ENCODE measurements around the gene SH2D3C. TPM values are rescaled to one million over a fixed set of nuclear protein-coding genes. Genes with fewer than 3 reads are reported as not detected.

The SH2D3C gene
- total and polyA plus RNA-seq, 2 of the 4 experiments (the other 2 are of a cell fraction), result under 0.01 to 0.24 TPM

GRCh38 chr9:127779136-127779981, 893 bp upstream of the SH2D3C start:
- Histone ChIP-seq H3K27ac (ENCODE audit: insufficient read depth, low read length) (no peak overlapping the region), H4K8ac (ENCODE audit: low read depth in 2 of 2, low read length in 2 of 2) (no peak overlapping the region), H2AK5ac (ENCODE audit: low read depth, low read length) (no peak overlapping the region), H2BK120ac (ENCODE audit: low read depth, low read length) (no peak overlapping the region), H4K20me1 (ENCODE audit: insufficient read depth, low read length) (no peaks in the 10 kb centered on the region), H3K79me1 (ENCODE audit: low read depth in 1 of 2, low read length in 2 of 2) (no peaks in the 10 kb centered on the region), H3K4me2 (ENCODE audit: low read depth, low read length) (no peak overlapping the region), H2BK20ac (ENCODE audit: low read depth, low read length) (no peak overlapping the region), H3K36me3 (ENCODE audit: control insufficient read depth, insufficient read depth, low read length) (no peaks in the 10 kb centered on the region), H3K14ac (replicated peaks; ENCODE audit: low read depth, low read length) (no peak overlapping the region), H3K4me3 (ENCODE audit: insufficient read depth, low read depth, low read length) (no peak overlapping the region), H3K4ac (ENCODE audit: low read depth, low read length) (no peak overlapping the region), H2AK9ac (replicated peaks; ENCODE audit: low read depth, low read length, poor library complexity) (no peak overlapping the region), H2BK15ac (ENCODE audit: low read depth, low read length) (no peak overlapping the region), H2BK5ac (ENCODE audit: low read depth, low read length, poor library complexity, severe bottlenecking) (no peak overlapping the region), H3K9me3 (ENCODE audit: control insufficient read depth, insufficient read depth, low read length) (no peaks in the 10 kb centered on the region), H2AFZ (replicated peaks; ENCODE audit: low read length, poor library complexity) (no peak overlapping the region), H3K27me3 (ENCODE audit: control insufficient read depth, insufficient read depth, low read length) (peaks cover 11% of the 10 kb centered on the region), H3K23ac (ENCODE audit: low read depth, low read length) (no peak overlapping the region), H3K18ac (ENCODE audit: low read depth, low read length) (no peak overlapping the region), H3K4me1 (ENCODE audit: control insufficient read depth, insufficient read depth, low read length) (no peaks in the 10 kb centered on the region), H3K56ac (ENCODE audit: extremely low read depth, insufficient read depth, low read length) (no peak overlapping the region), H4K5ac (ENCODE audit: low read depth, low read length) (no peak overlapping the region), H3K9ac (ENCODE audit: low read depth, low read length) (no peak overlapping the region), H4K91ac (ENCODE audit: insufficient read depth, low read depth, low read length) (no peak overlapping the region), H3K9me1 (ENCODE audit: insufficient read depth, low read length) (no peaks in the 10 kb centered on the region)
- DNase-seq (no peak), ATAC-seq (ENCODE audit: low read depth) (no peak)
- intact Hi-C loops (cut with micrococcal nuclease), result no loop called here
- TF ChIP-seq CEBPB (IDR thresholded peaks at IDR 0.05; ENCODE audit: low read depth, low read length), result peak; percentile 23; the same call in 1 of the 2 replicates
- TF ChIP-seq MAFK (IDR thresholded peaks at IDR 0.05; ENCODE audit: low read depth, low read length), result no peak
- TF ChIP-seq MAZ (IDR thresholded peaks at IDR 0.05; ENCODE audit: borderline replicate concordance, low read depth, low read length), result no peak
- TF ChIP-seq NFE2L2 (IDR thresholded peaks at IDR 0.05; ENCODE audit: low read depth, low read length), result no peak
- WGBS, 2 experiments (ENCODE audit: extremely low coverage in 2 of 2, insufficient read length in 1 of 2), result 69% methylated on average over 7 of the region's 17 CpGs; no CpG with 5 or more reads in 1 of the 2 experiments
- BruUV-seq (replicated peaks), result no TSS peak
- dilution Hi-C loops (cut with HindIII; ENCODE audit: low sequenced_read_pairs, unreplicated experiment), result no loop called here
- ChIA-PET CTCF (no interaction called here), POLR2A (ENCODE audit: unreplicated experiment) (no interaction called here)
- in situ Hi-C loops (cut with MboI; ENCODE audit: low sequenced_read_pairs), result no loop called here

Measured in IMR-90 (cell line).